ENCODE measurements around the gene CIB1. TPM values are rescaled to one million over a fixed set of nuclear protein-coding genes. Genes with fewer than 3 reads are reported as not detected.

CIB1 gene
- polyA plus RNA-seq, 2 of the 4 experiments (the other 2 are of a cell fraction) = 84.1 to 120 TPM

DNA sequence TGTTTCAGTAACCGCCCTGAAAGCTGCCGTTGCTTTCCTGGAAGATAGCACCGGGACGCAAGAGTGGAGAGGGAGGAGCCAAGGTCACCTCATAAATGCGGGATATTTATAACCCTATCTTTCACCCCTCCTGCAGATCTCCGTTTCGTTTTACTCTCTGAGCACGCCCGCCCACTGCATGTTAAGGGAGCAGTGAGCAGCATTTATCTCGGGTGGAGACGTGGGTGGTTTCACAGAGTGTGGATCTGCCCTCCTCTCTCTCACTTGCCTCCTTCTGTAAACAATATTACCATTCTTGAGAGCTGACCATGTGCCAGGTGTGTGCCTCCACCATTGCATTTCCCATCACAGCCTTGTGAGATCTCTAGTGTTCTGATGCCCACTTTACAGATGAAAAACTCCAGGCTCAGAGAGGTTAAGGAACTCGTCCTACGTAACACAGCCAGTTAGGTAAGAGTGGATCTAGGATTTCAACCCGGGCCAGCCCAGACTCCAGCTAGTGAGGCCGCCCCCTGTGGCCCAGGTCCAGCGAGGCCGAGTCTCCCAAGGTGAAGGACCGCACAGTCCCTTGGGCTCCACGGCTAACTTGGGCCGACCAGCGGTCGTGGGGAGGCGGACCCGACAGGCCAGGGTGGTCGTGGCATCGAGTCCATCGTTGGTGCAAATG, 49.5 kb downstream of the CIB1 start:
- ATAC-seq (peak; percentile 86 to 92), DNase-seq (ENCODE audit: low read depth in 1 of 2, low spot score in 1 of 2) (peak; percentile 92 to 94), FAIRE-seq (peak; percentile 49)
- H3K9me3 ChIP-seq = no peaks in the 10 kb centered on the region
- ChIA-PET CTCF (interaction anchor here (0.7 to 3.0 kb wide), 11 partner anchors 11 to 41 kb away, joined by 3 to 10 read pairs (median 5); no protein-coding TSS in a partner anchor), POLR2A (interaction anchor here (0.6 to 2.6 kb wide), 7 partner anchors 11 to 301 kb away, joined by 4 to 19 read pairs (median 5); partner anchors contain the start of genes CIB1, GDPGP1, SEMA4B and TTLL13)
- TF ChIP-seq CHD4 (IDR thresholded peaks at IDR 0.05; ENCODE audit: borderline replicate concordance) (peak; percentile 97), GATA3 (IDR thresholded peaks at IDR 0.05; ENCODE audit: borderline replicate concordance) (no peak), JUN (IDR thresholded peaks at IDR 0.05) (peak; percentile 87 to 95; a peak in 4 of 5 replicates), BHLHE40 (IDR thresholded peaks at IDR 0.05; ENCODE audit: low read depth, low read length) (no peak), POLR2A (IDR thresholded peaks at IDR 0.05; ENCODE audit: low read length) (peak; percentile 25), HOXB5 (CRISPR knock-in tag; IDR thresholded peaks at IDR 0.05) (0 out of 2 replicates have a peak, but pooled peaks have one; percentile 41), CBX2 (IDR thresholded peaks at IDR 0.05; ENCODE audit: borderline replicate concordance, low read depth) (no peak), RCOR1 (IDR thresholded peaks at IDR 0.05; ENCODE audit: low read depth, low read length) (peak; percentile 89; the same call in 1 of the 2 replicates), CHD2 (IDR thresholded peaks at IDR 0.05; ENCODE audit: low read length, partially characterized antibody) (no peak), JUNB (IDR thresholded peaks at IDR 0.05) (no peak), KDM5A (IDR thresholded peaks at IDR 0.05) (no peak), HOXA7 (CRISPR knock-in tag; IDR thresholded peaks at IDR 0.05) (peak; percentile 79; the same call in 1 of the 2 replicates), HEYL (CRISPR knock-in tag; IDR thresholded peaks at IDR 0.05) (peak; percentile 64; the same call in 1 of the 2 replicates), ESRRA (IDR thresholded peaks at IDR 0.05; ENCODE audit: borderline replicate concordance, low read length) (peak; percentile 59; the same call in 1 of the 2 replicates), ZSCAN20 (CRISPR knock-in tag; IDR thresholded peaks at IDR 0.05) (0 out of 2 replicates have a peak, but pooled peaks have one; percentile 59), TP53 (CRISPR knock-in tag; IDR thresholded peaks at IDR 0.05) (peak; percentile 11; the same call in 1 of the 2 replicates), ZFP36 (IDR thresholded peaks at IDR 0.05; ENCODE audit: borderline replicate concordance, partially characterized antibody) (peak; percentile 99), NR3C1 (IDR thresholded peaks at IDR 0.05) (no peak), MYC (IDR thresholded peaks at IDR 0.05; ENCODE audit: borderline replicate concordance, low read length) (peak; percentile 72), FOSB (CRISPR knock-in tag; IDR thresholded peaks at IDR 0.05) (peak; percentile 72; the same call in 1 of the 2 replicates), NFE2L2 (conservative IDR thresholded peaks at IDR 0.05; ENCODE audit: low read length) (0 out of 2 replicates have a peak, but pooled peaks have one; percentile 1), EP300 (IDR thresholded peaks at IDR 0.05) (no peak), TFCP2L1 (CRISPR knock-in tag; IDR thresholded peaks at IDR 0.05) (0 out of 2 replicates have a peak, but pooled peaks have one; percentile 36), HDAC2 (IDR thresholded peaks at IDR 0.05) (peak; percentile 98), KDM1A (IDR thresholded peaks at IDR 0.05; ENCODE audit: low read depth) (peak; percentile 99), HOXB13 (CRISPR knock-in tag; IDR thresholded peaks at IDR 0.05; ENCODE audit: low read depth) (0 out of 2 replicates have a peak, but pooled peaks have one; percentile 19), CEBPB (IDR thresholded peaks at IDR 0.05) (peak in 1 of 2 experiments; percentile 76; a peak in 2 of 4 replicates), EHF (CRISPR knock-in tag; IDR thresholded peaks at IDR 0.05) (peak; percentile 41; the same call in 1 of the 2 replicates), POLR2AphosphoS2 (conservative IDR thresholded peaks at IDR 0.05; ENCODE audit: low read length) (no peak)
- TF ChIP-seq, protein P1, sequence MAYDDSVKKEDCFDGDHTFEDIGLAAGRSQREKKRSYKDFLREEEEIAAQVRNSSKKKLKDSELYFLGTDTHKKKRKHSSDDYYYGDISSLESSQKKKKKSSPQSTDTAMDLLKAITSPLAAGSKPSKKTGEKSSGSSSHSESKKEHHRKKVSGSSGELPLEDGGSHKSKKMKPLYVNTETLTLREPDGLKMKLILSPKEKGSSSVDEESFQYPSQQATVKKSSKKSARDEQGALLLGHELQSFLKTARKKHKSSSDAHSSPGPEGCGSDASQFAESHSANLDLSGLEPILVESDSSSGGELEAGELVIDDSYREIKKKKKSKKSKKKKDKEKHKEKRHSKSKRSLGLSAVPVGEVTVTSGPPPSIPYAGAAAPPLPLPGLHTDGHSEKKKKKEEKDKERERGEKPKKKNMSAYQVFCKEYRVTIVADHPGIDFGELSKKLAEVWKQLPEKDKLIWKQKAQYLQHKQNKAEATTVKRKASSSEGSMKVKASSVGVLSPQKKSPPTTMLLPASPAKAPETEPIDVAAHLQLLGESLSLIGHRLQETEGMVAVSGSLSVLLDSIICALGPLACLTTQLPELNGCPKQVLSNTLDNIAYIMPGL (CRISPR knock-in tag; IDR thresholded peaks at IDR 0.05; ENCODE audit: borderline replicate concordance) = no peak
- TF ChIP-seq, protein P2, sequence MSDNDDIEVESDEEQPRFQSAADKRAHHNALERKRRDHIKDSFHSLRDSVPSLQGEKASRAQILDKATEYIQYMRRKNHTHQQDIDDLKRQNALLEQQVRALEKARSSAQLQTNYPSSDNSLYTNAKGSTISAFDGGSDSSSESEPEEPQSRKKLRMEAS (IDR thresholded peaks at IDR 0.05) = peak; percentile 84
- H3K4me1 ChIP-seq = peaks cover 46% of the 10 kb centered on the region
- H3K27ac ChIP-seq = peak overlapping the region; percentile 82 to 93
- peak overlapping the region; percentile 87 for H3K4me2 ChIP-seq
- WGBS (ENCODE audit: missing lambda C conversion rate) = under 1% methylated on average over 15 of the region's 27 CpGs
- peak overlapping the region; percentile 62 for H3K4me3 ChIP-seq

Measured in A549 (cell line).